OCI-M1 (cell line): Measurements from ENCODE around the gene GPR143.
A peak's percentile ranks its signal among the peaks of the same experiment; 100 is the strongest.
"Not testable (repeated sequence)": the region's sequence is repeated elsewhere in the genome, so short reads cannot be mapped to it uniquely, and the experiment has no call there.

Experiments used
- DNase-seq: peaks from one replicate; lab custom pipeline; 2025; lab: John Stamatoyannopoulos, UW

Gene GPR143

DNA sequence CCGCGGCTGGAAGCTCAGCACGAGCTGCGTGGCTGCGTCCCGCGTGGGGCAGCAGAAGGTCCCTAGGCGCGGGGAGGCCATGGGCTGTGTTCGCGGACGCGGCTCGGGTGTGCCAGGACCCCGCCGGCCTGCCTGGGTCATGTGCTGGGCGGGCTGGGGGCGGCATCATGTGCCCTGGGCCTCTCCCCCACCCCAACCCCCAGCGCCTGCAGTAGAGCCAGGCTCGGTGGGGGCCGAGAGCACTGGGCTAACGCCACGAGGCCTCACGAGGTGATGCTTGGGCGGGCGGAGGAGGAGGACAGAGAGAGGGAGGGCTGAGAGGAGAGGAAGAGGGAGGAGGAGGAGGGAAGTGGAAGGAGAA, at the start of gene GPR143:
Gene GPR143, minus strand, starts transcription at position 111 of the 361 bp plus-strand sequence. Its CDS starts 30 bp downstream, at position 81.
- DNase-seq = no peak

DNA sequence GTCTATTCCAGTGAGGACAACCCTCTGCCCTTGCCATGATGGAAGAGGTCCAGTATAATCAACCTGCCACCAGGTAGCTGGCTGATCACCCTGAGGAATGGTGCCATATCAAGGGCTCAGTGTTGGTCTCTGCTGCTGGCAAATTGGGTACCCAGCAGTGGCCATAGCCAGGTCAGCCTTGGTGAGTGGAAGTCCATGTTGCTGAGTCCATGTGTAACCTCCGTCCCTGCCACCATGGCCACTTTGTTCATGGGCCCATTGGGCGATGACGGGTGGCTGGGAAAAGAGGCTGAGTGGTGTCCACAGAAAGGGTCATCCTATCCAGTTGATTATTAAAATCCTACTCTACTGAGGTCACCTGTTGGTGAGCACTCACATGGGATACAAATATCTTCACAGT, 45.4 kb upstream of the GPR143 start:
- DNase-seq = not testable (repeated sequence)

DNA sequence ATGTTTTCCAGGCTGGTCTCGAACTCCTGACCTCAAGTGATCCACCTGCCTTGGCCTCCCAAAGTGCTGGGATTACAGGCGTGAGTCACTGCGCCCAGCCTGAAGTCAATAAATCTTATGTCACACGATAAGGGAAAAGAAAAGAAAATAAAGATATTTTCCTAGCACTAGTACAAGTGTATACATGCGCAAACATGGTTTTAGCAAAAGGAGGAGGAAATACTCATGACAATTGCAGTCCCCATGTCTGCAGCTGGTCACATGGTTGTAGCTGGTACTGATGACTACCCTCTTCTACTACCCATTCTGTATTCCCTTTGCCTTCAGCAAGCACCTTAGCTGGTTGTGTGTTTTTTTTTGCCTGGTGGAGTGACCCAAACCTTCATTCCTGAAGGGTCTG, 44.2 kb upstream of the GPR143 start:
- not testable (repeated sequence) for DNase-seq

DNA sequence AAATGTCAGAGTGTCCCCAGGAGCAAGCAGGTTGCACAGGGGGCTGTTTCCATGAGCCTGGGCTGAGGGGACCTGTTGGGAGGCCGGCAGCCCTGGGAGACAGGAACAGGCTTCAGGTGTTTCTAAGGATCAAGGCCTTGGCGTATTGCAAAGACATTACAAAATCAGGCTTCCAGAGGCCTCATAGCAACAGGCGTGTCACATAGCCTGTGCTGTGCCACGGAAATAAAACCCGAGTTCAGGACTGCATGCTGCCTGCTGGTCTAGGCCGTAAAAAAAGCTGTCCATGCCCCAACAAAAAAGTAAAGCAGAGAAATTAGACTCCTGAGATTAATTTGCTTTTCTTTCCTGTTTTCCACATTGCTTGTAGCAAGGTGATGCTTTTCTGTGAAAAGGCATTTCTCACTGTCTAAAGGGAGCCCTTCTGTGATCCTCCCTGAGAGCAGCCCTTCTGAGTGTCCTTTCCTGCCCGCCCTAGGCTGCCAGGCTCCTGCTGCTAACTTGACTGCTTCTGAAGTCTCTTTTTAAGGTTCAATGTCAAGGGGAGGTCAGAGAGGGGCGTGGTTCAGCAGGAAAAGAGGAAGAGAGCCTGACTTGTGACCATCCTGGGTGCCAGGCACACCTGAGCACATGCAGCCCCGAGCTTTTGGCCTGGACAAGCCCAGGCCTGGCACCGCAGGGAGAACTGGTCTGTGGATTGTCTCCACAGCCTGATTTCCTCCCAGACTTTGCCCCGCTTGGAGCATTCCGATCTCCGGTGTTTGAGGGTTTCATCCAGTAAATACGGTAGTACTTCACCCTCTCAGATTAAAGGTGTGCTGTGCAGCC, 41.9 kb upstream of the GPR143 start:
- DNase-seq = no peak

DNA sequence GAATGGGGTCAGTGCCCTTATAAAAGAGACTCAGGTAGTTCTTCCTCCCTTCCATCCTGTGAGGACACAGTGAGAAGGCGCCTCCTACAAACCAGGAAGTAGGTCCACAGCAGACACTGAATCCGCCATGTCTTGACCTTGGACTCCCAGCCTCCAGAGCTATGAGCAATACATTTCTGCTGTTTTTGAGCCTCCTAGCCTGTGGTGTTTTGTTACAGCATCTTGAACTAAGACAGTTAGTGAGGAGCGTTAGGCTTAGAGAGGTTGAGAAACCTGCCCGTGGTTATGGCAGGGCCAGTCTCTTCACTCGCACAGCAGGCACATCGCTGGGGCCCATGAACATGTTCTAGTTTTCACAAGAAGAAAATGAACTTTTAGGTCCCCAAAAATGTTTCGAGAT, 40.3 kb upstream of the GPR143 start:
- no peak for DNase-seq

DNA sequence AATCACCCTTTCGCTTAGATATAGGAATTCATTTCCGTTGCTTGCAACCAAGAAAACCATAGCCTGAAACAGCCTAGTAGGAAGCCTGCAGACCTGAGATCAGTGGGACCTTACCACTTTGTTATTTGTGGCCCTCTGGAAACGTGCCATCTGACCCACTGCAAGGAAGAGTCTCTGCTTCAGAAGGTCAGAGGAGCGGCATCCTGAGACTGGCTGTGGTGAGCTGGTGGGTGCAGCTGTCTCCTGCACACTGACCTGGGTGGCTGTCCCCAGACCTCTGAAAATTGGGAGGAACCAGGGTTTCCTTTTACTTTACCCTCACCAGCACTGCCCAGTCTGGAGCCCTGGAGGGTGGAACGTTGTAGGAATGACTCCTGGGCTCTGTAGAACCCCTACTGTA, 38.8 kb upstream of the GPR143 start:
- no peak for DNase-seq

DNA sequence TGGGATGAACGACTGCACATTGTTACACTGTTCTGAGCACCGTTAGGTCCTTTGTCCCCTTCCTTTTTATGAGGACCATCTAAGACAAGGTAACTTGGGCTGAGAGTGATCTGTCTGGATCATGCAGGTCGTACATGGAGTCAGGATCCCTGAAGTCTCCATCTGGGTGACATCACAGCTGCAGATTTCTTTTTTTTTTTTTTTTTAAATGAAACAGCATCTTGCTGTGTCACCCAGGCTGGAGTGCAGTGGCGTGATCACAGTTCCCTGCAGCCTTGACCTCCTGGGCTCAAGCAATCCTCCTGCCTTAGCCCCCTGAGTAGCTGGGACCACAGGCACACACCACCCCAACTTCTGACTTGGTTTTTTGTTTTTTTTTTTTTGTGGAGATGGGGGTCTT, 37.1 kb upstream of the GPR143 start:
- DNase-seq = no peak

DNA sequence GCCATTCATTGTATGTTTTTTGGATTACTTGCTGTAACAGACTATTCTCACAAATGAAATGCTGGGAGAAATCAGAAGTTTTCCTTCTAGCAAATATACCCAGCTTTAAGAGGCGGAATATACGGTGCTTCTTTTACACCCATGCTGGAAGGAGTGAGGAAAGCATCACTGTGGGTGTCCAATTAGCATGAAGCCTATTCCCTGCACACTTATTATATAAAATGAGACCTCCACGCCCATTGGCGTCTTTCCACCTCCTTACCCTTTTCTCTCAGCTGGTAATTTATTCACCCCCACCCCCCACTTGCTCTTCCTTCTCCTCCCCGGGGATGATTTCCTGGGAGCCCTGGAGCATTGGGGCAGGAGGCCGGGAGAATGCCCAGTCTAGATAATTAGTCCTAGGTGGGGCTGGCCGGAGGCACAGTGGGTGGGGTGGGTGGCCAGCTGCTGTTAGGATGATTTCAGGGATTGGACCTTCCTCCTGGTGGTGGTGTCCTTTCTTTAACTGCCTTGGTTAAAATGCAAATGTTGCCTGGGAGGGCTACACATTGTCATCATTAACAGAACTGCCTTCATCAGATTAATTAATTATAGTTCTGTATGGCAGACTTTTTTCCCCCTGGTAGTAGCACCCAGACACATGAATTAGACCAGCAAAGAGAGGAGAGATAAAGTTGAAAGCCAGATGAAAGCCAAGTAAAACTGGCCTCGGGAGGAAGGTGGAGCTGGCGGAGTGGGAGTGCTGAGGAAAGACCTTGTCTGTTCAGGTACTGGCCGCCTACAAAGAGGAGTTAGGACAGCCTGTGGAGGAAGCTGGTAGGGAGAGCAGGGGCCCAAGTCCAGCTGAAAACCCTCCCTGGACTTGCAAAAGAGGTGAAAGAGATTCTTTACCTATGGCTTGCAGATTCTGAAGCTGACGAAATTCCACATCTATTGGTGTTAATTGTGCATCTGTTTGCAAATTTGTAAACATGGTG, 32.0 kb upstream of the GPR143 start:
- DNase-seq = no peak

DNA sequence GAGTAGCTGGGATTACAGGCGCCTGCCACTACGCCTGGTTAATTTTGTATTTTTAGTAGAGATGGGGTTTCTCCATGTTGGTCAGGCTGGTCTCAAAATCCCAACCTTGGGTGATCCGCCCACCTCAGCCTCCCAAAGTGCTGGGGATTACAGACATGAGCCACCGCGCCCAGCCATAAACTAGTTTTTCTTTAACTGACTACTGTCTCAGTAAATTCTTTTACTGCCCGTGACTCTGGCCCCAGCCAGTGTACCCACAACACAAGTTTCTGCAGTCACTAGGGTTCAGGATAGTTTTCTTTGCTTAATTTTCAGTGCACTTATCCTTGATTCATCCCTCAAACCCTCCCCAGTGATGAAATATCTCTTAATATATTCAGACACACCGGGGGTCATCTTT, 28.8 kb upstream of the GPR143 start:
- no peak for DNase-seq

DNA sequence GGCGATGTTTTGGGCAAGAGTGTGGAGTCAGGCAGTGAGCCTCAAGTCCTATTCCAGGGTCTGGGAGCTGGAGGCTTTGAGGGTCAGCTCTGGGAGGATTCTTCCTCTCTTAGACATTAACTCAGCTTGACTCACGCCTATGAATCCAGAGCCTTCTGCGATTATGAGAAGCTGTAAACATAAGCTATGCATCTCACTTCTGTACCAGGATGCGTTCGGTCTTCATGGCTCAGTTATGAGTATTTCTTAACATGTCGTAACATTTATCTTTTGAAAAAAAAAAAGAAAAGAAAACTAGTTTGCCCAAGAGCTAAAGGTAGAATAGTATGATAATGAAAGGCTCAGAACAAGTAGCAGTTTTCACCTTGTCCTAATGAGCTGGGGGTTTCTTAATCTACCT, 25.2 kb upstream of the GPR143 start:
- DNase-seq = no peak

DNA sequence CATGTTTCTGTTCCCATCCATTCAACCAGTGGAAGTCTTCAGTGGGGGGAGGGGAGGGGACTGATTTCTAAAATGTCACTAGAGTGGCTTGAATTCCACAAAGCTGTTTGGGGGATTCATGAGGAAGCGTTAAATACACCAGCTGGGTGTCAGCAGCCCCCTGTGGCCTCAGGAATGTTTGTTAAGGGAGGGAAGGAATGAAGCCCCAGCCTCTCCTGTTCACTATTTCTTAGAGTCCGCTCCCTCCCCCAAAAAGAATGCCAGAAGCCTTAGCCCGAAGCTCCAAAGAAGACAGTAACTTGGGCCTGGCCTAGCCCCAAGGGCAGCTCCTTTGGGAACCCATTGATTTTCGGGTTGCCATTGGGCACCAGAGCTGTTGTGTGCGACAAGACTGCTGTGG, 23.9 kb upstream of the GPR143 start:
- no peak for DNase-seq

DNA sequence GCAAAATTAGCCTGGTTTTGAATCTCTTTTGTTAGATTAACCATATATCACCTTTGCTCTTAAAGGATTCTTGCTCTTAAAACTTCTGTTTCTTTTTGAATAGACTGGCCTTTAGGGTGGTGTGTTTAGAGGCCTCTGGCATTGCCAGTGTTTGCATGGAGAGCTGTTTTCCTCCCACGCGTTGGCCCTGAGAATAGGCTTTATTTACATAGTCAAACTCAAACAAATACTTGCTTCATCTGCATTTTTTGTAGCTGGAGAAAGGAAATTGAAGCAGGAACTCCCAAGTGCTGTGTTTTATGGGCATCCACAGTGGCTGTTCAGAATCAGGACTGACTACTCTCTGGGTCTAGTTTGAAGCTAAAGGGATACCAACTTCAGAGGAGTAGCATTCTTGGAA, 23.3 kb upstream of the GPR143 start:
- DNase-seq = no peak

DNA sequence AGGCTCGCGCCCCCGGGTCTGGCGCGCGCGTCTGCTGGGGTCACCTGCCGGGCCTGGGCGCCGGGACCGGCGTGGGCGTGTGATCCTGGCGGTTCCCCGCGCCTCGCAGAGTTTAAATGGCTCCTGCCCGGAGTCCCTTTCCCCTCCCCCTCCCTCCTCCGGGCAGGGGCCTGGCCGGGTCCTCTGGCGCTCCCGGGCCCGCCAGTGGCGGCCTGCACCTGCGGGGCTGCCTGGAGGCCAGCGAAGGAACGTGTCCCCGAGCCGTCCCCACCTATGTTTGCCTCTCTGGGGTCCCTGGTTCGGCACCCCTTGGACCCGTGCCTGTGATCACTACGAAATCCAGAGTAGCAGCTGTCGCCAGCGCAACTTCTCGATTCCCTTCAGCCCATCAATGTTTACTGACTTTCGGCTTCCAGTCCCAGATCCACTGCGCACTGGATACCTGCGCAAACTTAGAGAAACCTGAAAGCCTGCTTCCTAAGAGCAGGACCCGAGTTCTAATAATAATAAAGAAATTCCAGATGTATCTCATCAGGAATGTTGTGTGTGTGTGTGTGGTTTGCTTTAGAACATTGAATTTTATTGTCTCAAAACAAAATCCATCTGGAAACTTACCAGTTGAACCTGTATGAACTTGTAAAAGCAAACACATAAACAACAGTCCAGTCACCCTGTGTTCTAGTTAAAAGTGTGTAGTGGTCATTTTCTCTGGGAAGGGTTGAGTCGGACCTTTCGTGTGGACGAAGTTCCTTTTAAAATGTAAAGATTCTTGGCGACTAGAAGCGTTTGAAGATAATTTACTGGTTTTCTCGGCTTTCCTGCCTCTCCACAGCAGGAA, 21.4 kb upstream of the GPR143 start:
- no peak for DNase-seq

DNA sequence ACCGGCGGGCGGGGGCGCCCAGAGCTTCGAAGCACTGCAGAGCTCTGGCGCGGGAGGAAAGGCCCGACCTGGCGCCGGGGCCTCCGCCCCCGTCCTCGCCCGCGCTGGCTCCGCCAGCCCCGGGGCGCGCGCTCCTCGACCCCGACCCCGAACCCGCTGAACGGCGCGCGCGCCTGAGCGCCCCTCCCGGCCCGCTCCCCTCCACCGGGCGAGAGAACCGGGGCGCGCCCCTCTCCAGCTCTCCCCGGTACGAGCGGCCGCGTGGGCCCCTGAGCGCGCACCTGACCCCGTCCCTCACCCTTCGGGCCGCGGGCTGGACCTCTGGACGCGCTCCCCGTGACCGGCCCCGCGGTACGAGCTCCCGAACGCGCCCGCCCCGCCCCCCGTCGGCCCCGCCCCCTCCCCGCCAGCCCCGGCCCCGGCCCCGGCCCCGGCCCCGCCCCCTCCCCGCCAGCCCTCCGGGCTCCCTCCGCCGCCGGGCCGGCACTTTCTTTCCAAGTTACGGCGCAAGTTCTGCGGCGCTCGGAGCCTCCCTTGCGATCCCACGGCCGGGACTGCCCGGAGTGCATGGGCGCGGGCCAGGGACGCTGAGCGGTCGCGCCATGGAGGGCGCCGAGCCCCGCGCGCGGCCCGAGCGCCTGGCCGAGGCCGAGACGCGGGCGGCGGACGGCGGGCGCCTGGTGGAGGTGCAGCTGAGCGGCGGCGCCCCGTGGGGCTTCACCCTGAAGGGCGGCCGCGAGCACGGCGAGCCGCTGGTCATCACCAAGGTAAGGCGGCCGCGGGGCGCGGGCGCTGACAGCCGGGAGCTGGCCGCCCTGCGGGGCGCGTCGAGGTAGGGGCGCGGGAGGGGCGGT, 20.5 kb upstream of the GPR143 start, which contains the start of gene SHROOM2:
Gene SHROOM2, plus strand, starts transcription at position 486 of the 854 bp plus-strand sequence. Its CDS starts 117 bp downstream, at position 603.
- DNase-seq = no peak

DNA sequence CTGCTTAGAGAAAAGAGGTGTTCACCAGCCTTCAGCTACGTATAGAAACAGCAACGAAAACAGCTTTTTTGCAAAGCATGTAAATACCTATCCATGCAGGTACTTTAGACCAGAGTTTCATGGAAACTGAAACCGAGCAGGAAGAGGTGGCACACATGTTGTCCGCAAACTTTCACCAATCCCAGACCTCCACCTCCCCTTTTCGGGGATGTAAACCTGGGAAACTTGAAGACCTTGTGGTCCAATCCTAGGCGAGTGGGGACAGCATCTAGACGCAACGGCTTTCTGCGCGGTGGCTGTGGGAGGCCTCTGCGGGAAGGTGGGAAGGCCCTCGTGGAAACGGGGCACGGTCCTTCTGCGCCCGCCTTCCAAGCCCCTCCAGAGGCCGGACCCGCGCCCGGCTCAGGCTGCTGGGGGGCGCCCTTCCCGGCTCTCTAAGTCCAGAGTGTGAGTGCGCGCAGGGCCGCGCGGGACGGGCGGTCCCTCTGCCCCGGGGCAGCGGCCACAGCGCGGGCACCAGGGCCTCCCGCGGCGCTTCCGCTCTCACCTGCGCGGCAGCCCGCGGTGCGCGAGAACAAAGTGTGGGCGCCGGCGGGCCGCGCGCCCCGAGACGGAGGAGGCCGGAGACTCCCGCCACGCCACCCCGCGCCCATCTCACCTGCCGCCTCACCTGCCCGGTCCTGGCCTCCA, 19.8 kb upstream of the GPR143 start:
- no peak for DNase-seq

DNA sequence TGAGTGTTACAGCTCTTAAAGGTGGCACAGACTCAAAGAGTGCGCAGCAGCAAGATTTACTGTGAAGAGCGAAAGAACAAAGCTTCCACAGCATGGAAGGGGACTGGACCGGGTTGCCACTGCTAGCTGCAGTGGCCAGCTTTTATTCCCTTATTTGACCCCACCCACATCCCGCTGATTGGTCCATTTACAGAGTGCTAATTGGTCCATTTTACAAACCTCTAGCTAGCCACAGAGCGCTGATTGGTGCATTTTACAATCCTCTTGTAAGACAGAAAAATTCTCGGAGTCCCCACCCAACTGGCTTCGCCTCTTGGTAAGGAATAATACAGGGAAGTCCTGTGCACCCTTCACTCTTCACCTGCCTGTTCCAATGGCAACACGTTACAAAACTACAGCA, 18.7 kb upstream of the GPR143 start:
- no peak for DNase-seq

DNA sequence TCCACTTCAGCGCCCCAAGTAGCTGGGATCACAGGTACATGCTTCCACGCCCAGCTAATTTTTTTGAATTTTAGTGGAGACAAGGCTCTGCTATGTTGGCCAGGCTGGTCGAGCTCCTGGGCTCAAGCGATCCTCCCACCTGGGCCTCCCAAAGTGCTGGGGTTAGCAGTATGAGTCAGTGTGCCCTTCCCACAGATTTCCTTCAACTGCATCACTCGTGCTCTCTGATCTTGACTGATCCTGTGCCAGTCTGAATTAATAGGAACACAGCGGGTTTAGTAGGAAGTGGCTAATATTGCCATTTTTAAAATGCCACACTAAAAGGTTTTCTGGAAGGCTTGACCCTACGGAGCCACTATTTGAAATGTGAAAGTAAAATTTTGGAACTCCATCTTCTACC, 16.3 kb upstream of the GPR143 start:
- DNase-seq = no peak

DNA sequence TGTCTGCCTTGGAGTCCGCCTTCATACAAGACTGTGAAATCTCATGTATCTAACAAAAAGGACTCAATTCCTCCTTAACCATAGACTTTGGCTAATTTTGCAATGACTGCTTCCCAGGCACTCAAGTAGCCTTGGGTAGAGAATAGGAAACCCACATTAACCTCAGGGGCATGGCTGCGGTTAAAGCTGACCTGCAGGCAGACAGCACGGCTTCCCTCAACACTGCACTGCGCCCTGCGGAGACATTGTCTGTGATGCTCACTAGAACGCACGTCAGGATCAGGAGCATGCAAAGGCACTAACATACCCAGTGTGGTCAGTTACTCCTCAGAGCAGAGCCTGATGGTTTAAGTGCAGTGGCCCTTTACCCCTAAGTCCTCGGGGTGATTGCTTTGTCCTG, 10.3 kb upstream of the GPR143 start:
- peak; percentile 0 for DNase-seq

DNA sequence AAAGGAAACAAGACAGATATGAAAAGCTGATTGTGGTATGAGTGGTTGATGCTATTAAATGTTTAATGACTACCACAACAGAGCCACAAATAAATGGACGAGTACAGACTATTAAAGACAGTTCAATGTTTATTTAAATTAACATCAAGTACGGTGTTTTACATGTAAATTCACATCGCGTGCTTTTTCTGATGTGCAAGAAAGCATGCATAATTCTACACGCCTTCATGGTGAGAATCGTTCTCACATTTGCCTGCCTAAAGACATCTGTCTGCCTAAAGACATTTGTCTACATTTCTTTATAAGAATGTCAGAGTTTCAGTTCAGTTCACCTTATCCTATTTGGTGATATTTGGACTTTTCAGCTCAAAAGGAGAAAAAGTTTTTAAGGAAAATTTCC, 7.3 kb upstream of the GPR143 start:
- no peak for DNase-seq

DNA sequence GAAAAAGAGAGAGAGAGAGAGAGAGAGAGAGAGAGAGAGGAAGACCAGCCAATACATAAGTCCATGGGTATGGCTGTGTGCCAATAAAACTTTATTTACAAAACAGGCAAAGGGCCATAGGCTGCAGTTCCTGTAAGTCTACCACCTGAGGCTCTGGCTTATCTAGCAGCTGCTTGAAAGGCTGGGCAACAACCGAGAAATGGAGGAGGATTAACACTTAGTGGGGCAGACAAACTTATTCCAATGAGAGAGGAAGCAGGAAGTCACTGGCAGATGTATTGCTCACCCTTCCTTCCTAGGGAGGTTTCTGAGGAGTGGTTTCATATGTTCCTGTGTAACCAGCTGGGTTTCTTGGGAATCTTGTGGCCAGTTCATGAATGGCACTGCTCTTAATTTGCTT, 4.7 kb upstream of the GPR143 start:
- DNase-seq = no peak
